ENCODE data around the gene CDKAL1. TPM values are rescaled to one million over a fixed set of nuclear protein-coding genes. Genes with fewer than 3 reads are reported as not detected.

The CDKAL1 gene
- total and polyA plus RNA-seq, 2 of the 8 experiments (the other 6 are each of a cell fraction or from before 2014, with no cell fraction given), result 8.4 to 24.6 TPM

GRCh38 chr6:20693466-20694063, 159.3 kb downstream of the CDKAL1 start:
- H2BK5ac ChIP-seq (ENCODE audit: low read depth, low read length), result no peak overlapping the region
- H2BK12ac ChIP-seq (ENCODE audit: low read depth, low read length), result no peak overlapping the region
- FAIRE-seq (no peak), DNase-seq (ENCODE audit: low read depth in 1 of 2, low spot score in 2 of 2) (no peak)
- H3K9ac ChIP-seq (replicated peaks in 1 of 4; ENCODE audit: extremely low read depth in 1 of 4, low read depth in 3 of 4, low read length in 3 of 4), result no peak overlapping the region
- peaks cover 0 to 10% (median 5%) of the 10 kb centered on the region in 4 experiments; a peak in 5 of 7 replicates for H3K4me1 ChIP-seq (replicated peaks in 1 of 4; ENCODE audit: control insufficient read depth in 3 of 4, insufficient read depth in 4 of 4, low read length in 3 of 4)
- H3K27ac ChIP-seq (ENCODE audit: low read depth, low read length), result no peak overlapping the region
- H2BK15ac ChIP-seq (ENCODE audit: low read length), result no peak overlapping the region
- H2AK5ac ChIP-seq (ENCODE audit: low read depth, low read length), result no peak overlapping the region
- no peaks in the 10 kb centered on the region for H4K20me1 ChIP-seq (replicated peaks in 1 of 2; ENCODE audit: control insufficient read depth in 1 of 2, insufficient read depth in 2 of 2, low read length in 2 of 2)
- no peaks in the 10 kb centered on the region; a peak in 1 of 4 replicates for H3K9me3 ChIP-seq (ENCODE audit: insufficient read depth in 2 of 2, low read depth in 1 of 2, low read length in 1 of 2)
- peaks cover 0 to 9% of the 10 kb centered on the region in 2 experiments; a peak in 1 of 4 replicates for H3K79me2 ChIP-seq (ENCODE audit: control insufficient read depth in 1 of 2, insufficient read depth in 2 of 2, low read length in 2 of 2)
- no peak overlapping the region for H3K4me2 ChIP-seq (ENCODE audit: insufficient read depth in 1 of 2, low read depth in 2 of 2, low read length in 2 of 2)
- H3K36me3 ChIP-seq (ENCODE audit: control insufficient read depth in 2 of 4, insufficient read depth in 4 of 4, low read length in 3 of 4), result no peaks in the 10 kb centered on the region
- no peaks in the 10 kb centered on the region for H3K79me1 ChIP-seq (ENCODE audit: low read depth, low read length)
- no peak overlapping the region for H3K4ac ChIP-seq (replicated peaks; ENCODE audit: insufficient read length, low read depth, low read length)
- no peak overlapping the region for H2BK120ac ChIP-seq (replicated peaks; ENCODE audit: low read depth, low read length)
- no peak overlapping the region for H2AFZ ChIP-seq (ENCODE audit: low read length)
- no peak overlapping the region for H4K91ac ChIP-seq (replicated peaks; ENCODE audit: insufficient read length, low read length)
- H4K8ac ChIP-seq (ENCODE audit: extremely low read depth, insufficient read depth, low read length), result no peak overlapping the region
- no peak overlapping the region for H3K4me3 ChIP-seq (ENCODE audit: extremely low read depth in 1 of 4, insufficient read depth in 2 of 4, low read depth in 3 of 4, low read length in 4 of 4)
- no peak overlapping the region for H2BK20ac ChIP-seq (ENCODE audit: low read length)
- no peak overlapping the region for H3K18ac ChIP-seq (ENCODE audit: extremely low read depth, low read length)
- ChIA-PET CTCF (ENCODE audit: partially characterized antibody) (no interaction called here), POLR2A (ENCODE audit: partially characterized antibody) (no interaction called here)
- no peak overlapping the region for H3K14ac ChIP-seq (ENCODE audit: insufficient read length)
- no peak overlapping the region for H4K5ac ChIP-seq (ENCODE audit: insufficient read length, low read depth, low read length)
- no peaks in the 10 kb centered on the region; the same call in 1 of the 2 replicates for H3K23me2 ChIP-seq (ENCODE audit: low read depth, low read length)
- TF ChIP-seq KDM1A (IDR thresholded peaks at IDR 0.05; ENCODE audit: borderline replicate concordance, low read length) (no peak), CEBPB (IDR thresholded peaks at IDR 0.05; ENCODE audit: low read depth, low read length) (no peak), KDM4A (IDR thresholded peaks at IDR 0.05; ENCODE audit: low read depth, low read length, severe bottlenecking) (no peak), NANOG (IDR thresholded peaks at IDR 0.05; ENCODE audit: insufficient read depth, low read depth, low read length, poor library complexity, severe bottlenecking) (no peak), ASH2L (IDR thresholded peaks at IDR 0.05; ENCODE audit: low read length) (no peak), GTF2F1 (IDR thresholded peaks at IDR 0.05; ENCODE audit: borderline replicate concordance, low read depth, low read length) (no peak), GABPA (IDR thresholded peaks at IDR 0.05; ENCODE audit: borderline replicate concordance, insufficient read depth, low read length) (no peak)
- 96% methylated on average over 4 of the region's 4 CpGs; no CpG with 5 or more reads in 1 of the 2 experiments for WGBS, 2 experiments (ENCODE audit: extremely low coverage in 1 of 2, insufficient coverage in 1 of 2, insufficient read length in 1 of 2, insufficient replicate concordance in 2 of 2, low coverage in 1 of 2, low lambda C conversion rate in 2 of 2, missing lambda C conversion rate in 1 of 2)
- no peak overlapping the region for H3K56ac ChIP-seq (replicated peaks; ENCODE audit: insufficient read length, low read depth, low read length)
- H3K27me3 ChIP-seq (replicated peaks in 1 of 4; ENCODE audit: control insufficient read depth in 3 of 4, extremely low read depth in 1 of 4, insufficient read depth in 3 of 4, low read length in 3 of 4), result no peaks in the 10 kb centered on the region
- H3K23ac ChIP-seq (ENCODE audit: insufficient read length), result no peak overlapping the region

Measured in H1 (cell line).